ENCODE data around the gene ALDH3B1.
A peak's percentile ranks its signal among the peaks of the same experiment; 100 is the strongest.
"Not testable (repeated sequence)": the region's sequence is repeated elsewhere in the genome, so short reads cannot be mapped to it uniquely, and the experiment has no call there.

Gene ALDH3B1

DNA sequence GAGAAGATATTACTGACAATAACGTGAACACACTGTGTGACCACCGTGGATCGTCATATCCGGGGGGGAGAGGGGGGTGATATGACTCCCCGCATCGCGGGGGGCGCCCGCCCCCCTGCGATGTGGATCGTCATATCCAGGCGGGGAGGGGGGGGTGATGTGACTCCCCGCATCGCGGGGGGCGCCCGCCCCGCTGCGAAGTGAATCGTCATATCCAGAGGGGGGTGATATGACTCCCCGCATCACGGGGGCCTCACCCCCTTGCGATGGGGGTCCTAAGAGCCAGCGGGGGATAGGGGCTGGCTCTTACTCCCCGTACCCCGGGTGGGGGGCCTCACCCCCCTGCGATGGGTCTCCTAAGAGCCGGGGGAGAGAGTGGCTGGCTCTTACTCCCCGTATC, 26.2 kb upstream of the ALDH3B1 start (continued):
- no peak for TF ChIP-seq RARB (CRISPR knock-in tag; IDR thresholded peaks at IDR 0.05)
- TF ChIP-seq CSDC2 (CRISPR knock-in tag; IDR thresholded peaks at IDR 0.05): no peak
- no peak for TF ChIP-seq TCF4 (CRISPR knock-in tag; IDR thresholded peaks at IDR 0.05; ENCODE audit: borderline replicate concordance)

DNA sequence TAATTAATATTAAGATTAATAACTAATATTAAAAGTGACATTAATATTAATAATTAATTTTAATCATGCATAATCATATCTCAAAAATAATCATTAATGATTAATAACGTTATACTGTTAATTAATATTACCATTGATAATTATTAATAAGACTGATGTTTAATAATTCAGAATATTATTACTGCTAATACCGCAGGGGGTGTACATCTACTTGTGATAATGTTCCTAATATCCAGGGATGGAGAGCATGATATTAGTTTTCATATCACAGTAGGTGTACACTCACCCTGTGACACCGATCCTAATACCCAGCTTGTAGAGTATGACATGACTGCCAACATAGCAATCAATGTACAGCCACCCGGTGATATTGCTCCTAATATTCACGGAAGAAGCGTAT, 24.8 kb upstream of the ALDH3B1 start:
- not testable (repeated sequence) for ATAC-seq

GRCh38 chr11:67990546-67991346, 19.4 kb upstream of the ALDH3B1 start:
- ATAC-seq: not testable (repeated sequence)

DNA sequence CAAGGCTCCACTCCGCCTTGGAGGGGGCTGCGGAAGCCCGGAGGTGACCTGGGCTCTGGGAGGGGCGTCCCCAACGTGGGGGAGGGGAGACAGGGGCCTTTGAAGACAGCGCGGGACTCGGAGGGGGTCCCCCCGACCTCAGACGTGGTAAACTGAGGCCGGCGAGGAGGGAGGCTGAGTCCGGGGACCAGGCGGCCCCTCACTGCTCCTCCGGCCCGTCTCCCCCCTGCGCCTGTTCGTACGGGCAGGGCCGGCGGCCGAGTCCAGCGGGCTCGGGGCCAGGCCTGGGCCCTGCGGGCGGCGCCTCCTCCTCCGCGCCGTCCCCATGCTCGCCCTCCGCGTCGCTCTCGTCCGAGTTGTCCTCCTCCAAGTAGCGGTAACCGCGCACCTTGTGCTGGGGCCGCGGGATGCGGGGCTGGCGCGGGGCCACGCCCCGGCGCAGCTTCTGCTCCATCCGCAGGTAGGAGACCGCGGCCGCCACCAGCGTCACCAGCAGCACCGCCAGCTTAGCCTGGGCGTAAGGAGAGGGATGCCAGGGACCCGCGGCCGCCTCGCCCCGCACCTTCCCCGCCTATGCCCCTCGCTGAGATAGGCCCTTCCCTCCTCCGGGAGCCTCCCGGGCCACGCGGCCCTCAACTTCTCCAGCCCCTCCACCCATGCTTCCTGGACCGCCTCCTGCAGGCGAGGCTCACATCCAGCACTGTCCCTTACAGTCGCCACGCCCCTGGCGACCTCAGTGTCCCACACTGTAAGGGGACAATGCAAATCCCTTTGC, 18.6 kb upstream of the ALDH3B1 start:
- ATAC-seq: not testable (repeated sequence)

DNA sequence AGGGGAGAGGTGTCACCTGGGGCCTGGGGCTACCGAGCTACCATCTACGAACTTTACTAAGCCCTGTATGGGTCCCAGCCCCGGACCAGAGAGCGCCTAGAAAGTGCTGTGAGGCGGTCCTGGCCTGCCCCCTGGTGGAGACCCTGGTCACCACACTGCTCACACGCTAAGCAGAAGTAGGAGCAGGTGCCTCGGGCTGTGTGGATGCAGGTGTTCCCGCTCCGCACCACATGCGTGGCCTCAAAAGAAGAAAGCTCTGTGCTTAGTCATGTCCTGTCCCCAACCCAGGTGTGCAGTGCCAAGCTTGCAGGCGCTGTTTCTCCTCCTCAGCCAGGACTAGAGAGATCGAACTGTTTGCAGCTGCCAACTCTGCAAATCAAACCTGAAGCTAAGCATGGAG, 16.3 kb upstream of the ALDH3B1 start:
- not testable (repeated sequence) for ATAC-seq

- not testable (repeated sequence) for ATAC-seq
These were observed 15.7 kb upstream of the ALDH3B1 start for GRCh38 chr11:67994387-67994786.

DNA sequence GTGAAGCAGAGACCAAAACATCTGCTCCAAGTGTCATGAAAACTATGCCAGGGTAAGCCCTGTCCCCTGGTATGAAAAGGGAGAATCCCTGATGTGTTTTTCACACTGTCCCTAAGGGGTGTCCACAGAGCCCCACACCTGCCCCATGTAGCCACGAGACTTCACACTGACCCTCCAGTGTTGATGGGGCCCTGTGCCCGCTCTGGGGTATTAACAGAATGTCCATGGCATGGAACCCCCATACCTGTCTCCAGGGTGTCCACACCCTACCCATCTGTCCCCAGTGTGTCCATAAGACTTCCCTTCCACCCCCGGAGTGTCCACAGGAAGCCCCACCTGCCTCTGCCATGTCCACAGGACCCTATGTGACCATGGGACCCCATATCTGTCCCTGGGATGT, 15.0 kb upstream of the ALDH3B1 start:
- ATAC-seq: not testable (repeated sequence)

- ATAC-seq: not testable (repeated sequence)
These were observed 14.5 kb upstream of the ALDH3B1 start for GRCh38 chr11:67995579-67995978.

DNA sequence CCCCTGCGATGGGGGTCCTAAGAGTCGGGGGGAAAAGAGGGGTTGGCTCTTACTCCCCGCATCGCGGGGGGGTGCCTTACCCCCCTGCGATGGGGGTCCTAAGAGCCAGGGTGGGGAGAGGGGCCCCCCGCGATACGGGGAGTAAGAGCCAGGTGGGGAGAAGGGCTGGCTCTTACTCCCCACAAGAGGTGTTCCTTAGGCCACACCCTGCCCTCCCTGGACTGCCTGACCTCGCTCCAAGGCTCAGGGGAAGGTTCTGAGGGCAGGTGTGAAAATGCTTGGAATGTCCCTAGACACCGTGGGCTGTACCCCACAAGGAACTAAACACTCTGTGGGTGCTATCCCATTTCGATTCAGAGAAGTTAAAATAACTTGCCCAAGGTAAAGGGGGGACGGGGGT, 14.1 kb upstream of the ALDH3B1 start:
- no peak for TF ChIP-seq BACH2 (CRISPR knock-in tag; IDR thresholded peaks at IDR 0.05; ENCODE audit: borderline replicate concordance)
- no peak for TF ChIP-seq ZFP30 (CRISPR knock-in tag; IDR thresholded peaks at IDR 0.05)
- no peak for TF ChIP-seq CSRNP3 (CRISPR knock-in tag; IDR thresholded peaks at IDR 0.05)
- no peak for TF ChIP-seq GLIS3 (CRISPR knock-in tag; IDR thresholded peaks at IDR 0.05)
- no peak for TF ChIP-seq SNAI2 (CRISPR knock-in tag; IDR thresholded peaks at IDR 0.05)
- no peak for TF ChIP-seq TCF4 (CRISPR knock-in tag; IDR thresholded peaks at IDR 0.05; ENCODE audit: borderline replicate concordance)
- TF ChIP-seq PPARA (CRISPR knock-in tag; IDR thresholded peaks at IDR 0.05; ENCODE audit: borderline replicate concordance): no peak
- TF ChIP-seq ISL1 (CRISPR knock-in tag; IDR thresholded peaks at IDR 0.05): no peak
- no peak for ATAC-seq

- TF ChIP-seq PPARA (CRISPR knock-in tag; IDR thresholded peaks at IDR 0.05; ENCODE audit: borderline replicate concordance) (no peak), TOX (CRISPR knock-in tag; IDR thresholded peaks at IDR 0.05; ENCODE audit: borderline replicate concordance) (no peak), RARB (CRISPR knock-in tag; IDR thresholded peaks at IDR 0.05) (no peak), POU6F1 (CRISPR knock-in tag; IDR thresholded peaks at IDR 0.05; ENCODE audit: borderline replicate concordance, low read depth) (no peak), TCF4 (CRISPR knock-in tag; IDR thresholded peaks at IDR 0.05; ENCODE audit: borderline replicate concordance) (no peak), OSR1 (CRISPR knock-in tag; IDR thresholded peaks at IDR 0.05) (no peak), GLIS3 (CRISPR knock-in tag; IDR thresholded peaks at IDR 0.05) (no peak), ZC3H10 (CRISPR knock-in tag; IDR thresholded peaks at IDR 0.05) (no peak), BACH2 (CRISPR knock-in tag; IDR thresholded peaks at IDR 0.05; ENCODE audit: borderline replicate concordance) (no peak)
- TF ChIP-seq, protein P1, sequence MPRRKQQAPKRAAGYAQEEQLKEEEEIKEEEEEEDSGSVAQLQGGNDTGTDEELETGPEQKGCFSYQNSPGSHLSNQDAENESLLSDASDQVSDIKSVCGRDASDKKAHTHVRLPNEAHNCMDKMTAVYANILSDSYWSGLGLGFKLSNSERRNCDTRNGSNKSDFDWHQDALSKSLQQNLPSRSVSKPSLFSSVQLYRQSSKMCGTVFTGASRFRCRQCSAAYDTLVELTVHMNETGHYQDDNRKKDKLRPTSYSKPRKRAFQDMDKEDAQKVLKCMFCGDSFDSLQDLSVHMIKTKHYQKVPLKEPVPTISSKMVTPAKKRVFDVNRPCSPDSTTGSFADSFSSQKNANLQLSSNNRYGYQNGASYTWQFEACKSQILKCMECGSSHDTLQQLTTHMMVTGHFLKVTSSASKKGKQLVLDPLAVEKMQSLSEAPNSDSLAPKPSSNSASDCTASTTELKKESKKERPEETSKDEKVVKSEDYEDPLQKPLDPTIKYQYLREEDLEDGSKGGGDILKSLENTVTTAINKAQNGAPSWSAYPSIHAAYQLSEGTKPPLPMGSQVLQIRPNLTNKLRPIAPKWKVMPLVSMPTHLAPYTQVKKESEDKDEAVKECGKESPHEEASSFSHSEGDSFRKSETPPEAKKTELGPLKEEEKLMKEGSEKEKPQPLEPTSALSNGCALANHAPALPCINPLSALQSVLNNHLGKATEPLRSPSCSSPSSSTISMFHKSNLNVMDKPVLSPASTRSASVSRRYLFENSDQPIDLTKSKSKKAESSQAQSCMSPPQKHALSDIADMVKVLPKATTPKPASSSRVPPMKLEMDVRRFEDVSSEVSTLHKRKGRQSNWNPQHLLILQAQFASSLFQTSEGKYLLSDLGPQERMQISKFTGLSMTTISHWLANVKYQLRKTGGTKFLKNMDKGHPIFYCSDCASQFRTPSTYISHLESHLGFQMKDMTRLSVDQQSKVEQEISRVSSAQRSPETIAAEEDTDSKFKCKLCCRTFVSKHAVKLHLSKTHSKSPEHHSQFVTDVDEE (CRISPR knock-in tag; IDR thresholded peaks at IDR 0.05): no peak
- ATAC-seq: peak; percentile 79
These were observed 13.3 kb upstream of the ALDH3B1 start for GRCh38 chr11:67996622-67997474.
